Right atrium auricular region (tissue), 2 donors: ENCODE results near the gene ARL16. TPM values are rescaled to one million over a fixed set of nuclear protein-coding genes. Genes with fewer than 3 reads are reported as not detected.

Experiments
- DNase-seq: peaks from one replicate; pipeline ENCODE4 v3.0.0-alpha.2; 2019; ENCODE audit warnings: low spot score
- H3K27ac ChIP-seq, 2 donors: fragments of 200-600 bp; sonication (generic); 1 replicate in 1 of 2; 2 replicates in 1 of 2; pipeline ENCODE4 v1.5.1; 2016 to 2019
- H3K27me3 ChIP-seq, 2 donors: fragments of 200-600 bp; sonication (generic); one replicate each; pipeline versions ENCODE4 v1.5.1 to v1.6.0; 2017 to 2019
- H3K36me3 ChIP-seq: fragments of 200-600 bp; sonication (generic); one replicate; pipeline ENCODE4 v1.5.1; 2016
- H3K4me1 ChIP-seq, 2 donors: fragments of 200-600 bp; sonication (generic); one replicate each; pipeline versions ENCODE4 v1.5.1 to v1.6.0; 2017 to 2019
- H3K4me3 ChIP-seq, 2 donors: fragments of 200-600 bp; sonication (generic); 1 replicate in 1 of 2; 2 replicates in 1 of 2; pipeline ENCODE4 v1.5.1; 2017 to 2019; ENCODE audit warnings: mild to moderate bottlenecking in 1 of 2, moderate library complexity in 1 of 2
- H3K9me3 ChIP-seq, 2 donors: fragments of 200-600 bp; sonication (generic); one replicate each; pipeline ENCODE4 v1.5.1; 2019
- CTCF ChIP-seq, 2 donors: fragments of 200-600 bp; sonication (generic); IDR thresholded peaks; one replicate each; pipeline ENCODE4 v1.5.1; 2019; ENCODE audit warnings: antibody characterized with exemption in 2 of 2
- total RNA-seq, 2 donors: library from RNA; depleted of rRNA; stranded (reverse); fragments of >200 nt; gene quantifications; one replicate each; pipeline ENCODE4 v1.1.0, GENCODE V29; 2016

The ARL16 gene
- total RNA-seq, 2 donors from 2014 or later = 20.3 to 22.2 TPM

GRCh38 chr17:81722184-81723120, 38.9 kb upstream of the ARL16 start:
- DNase-seq = no peak
- H3K36me3 ChIP-seq = no peaks in the 10 kb centered on the region
- no peak for TF ChIP-seq CTCF (IDR thresholded peaks at IDR 0.05)
- H3K9me3 ChIP-seq = no peaks in the 10 kb centered on the region
- no peak overlapping the region for H3K4me3 ChIP-seq
- H3K4me1 ChIP-seq = peaks cover 0 to 4% of the 10 kb centered on the region in 2 donors
- H3K27me3 ChIP-seq = no peaks in the 10 kb centered on the region
- no peak overlapping the region for H3K27ac ChIP-seq

- no peak for TF ChIP-seq CTCF (IDR thresholded peaks at IDR 0.05)
- Histone ChIP-seq H3K27ac (no peak overlapping the region), H3K4me1 (peaks cover 0 to 4% of the 10 kb centered on the region in 2 donors), H3K4me3 (no peak overlapping the region), H3K9me3 (no peaks in the 10 kb centered on the region), H3K27me3 (no peaks in the 10 kb centered on the region), H3K36me3 (no peaks in the 10 kb centered on the region)
- no peak for DNase-seq
These were observed 36.9 kb upstream of the ARL16 start for GRCh38 chr17:81720267-81721071.

- Histone ChIP-seq H3K9me3 (no peaks in the 10 kb centered on the region), H3K27ac (no peak overlapping the region), H3K4me1 (peaks cover 0 to 4% of the 10 kb centered on the region in 2 donors), H3K27me3 (no peaks in the 10 kb centered on the region), H3K4me3 (no peak overlapping the region), H3K36me3 (no peaks in the 10 kb centered on the region)
- no peak for DNase-seq
- TF ChIP-seq CTCF (IDR thresholded peaks at IDR 0.05) = no peak
These were observed 36.0 kb upstream of the ARL16 start for GRCh38 chr17:81719410-81720266.

DNA sequence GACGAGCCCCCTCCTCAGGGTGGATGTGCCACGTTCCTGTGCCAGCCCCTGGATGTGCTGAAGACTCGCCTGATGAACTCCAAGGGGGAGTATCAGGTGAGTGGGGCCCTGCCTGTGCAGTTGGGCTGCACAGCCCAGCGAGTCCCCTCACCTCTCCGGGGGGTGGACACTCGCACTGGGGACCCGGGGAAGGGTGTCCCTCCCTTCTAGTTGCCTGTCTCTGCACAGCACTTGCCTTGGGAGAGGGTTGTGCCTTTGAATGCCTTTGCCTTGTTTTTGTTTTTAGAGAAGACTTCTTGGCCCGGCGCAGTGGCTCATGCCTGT, 34.1 kb upstream of the ARL16 start:
- no peaks in the 10 kb centered on the region for H3K27me3 ChIP-seq
- H3K4me3 ChIP-seq = no peak overlapping the region
- DNase-seq = no peak
- H3K27ac ChIP-seq = no peak overlapping the region
- no peak for TF ChIP-seq CTCF (IDR thresholded peaks at IDR 0.05)
- H3K36me3 ChIP-seq = no peaks in the 10 kb centered on the region
- peaks cover 0 to 18% of the 10 kb centered on the region in 2 donors for H3K4me1 ChIP-seq
- no peaks in the 10 kb centered on the region for H3K9me3 ChIP-seq

- no peak for TF ChIP-seq CTCF (IDR thresholded peaks at IDR 0.05)
- no peaks in the 10 kb centered on the region for H3K36me3 ChIP-seq
- H3K9me3 ChIP-seq = no peaks in the 10 kb centered on the region
- no peaks in the 10 kb centered on the region for H3K27me3 ChIP-seq
- H3K4me1 ChIP-seq = peaks cover 0 to 19% of the 10 kb centered on the region in 2 donors
- no peak overlapping the region for H3K27ac ChIP-seq
- no peak for DNase-seq
- no peak overlapping the region for H3K4me3 ChIP-seq
These were observed 33.6 kb upstream of the ARL16 start for GRCh38 chr17:81717049-81717765.
